ENCODE measurements around the gene HRH2.
"Not testable (repeated sequence)": the region's sequence is repeated elsewhere in the genome, so short reads cannot be mapped to it uniquely, and the experiment has no call there.

Gene HRH2

DNA sequence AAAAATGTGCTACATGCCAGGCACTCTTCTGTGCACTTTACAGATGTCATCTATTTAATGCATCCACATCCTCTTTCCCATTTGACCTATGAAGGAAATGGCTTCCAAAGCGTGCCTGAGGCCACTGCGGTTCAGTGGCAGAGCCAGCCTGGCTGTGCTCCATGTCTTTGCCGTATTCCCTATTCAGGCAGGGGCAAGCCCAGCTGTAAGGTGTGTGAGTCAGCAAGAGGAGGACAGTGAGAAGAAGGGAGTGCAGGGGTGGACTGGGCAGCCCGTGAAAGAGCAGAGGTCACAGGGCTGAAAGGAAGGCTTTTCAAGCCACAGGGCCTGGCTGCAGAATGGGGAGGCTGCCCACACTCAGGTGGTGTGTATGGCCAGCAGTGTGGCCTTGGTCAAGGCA lies 91.7 kb downstream of the HRH2 start:
- no peak for TF ChIP-seq POLR2A (IDR thresholded peaks at IDR 0.05; ENCODE audit: low read depth, low read length)
- no peak for FAIRE-seq
- no peak for DNase-seq (ENCODE audit: insufficient read length, low spot score)

DNA sequence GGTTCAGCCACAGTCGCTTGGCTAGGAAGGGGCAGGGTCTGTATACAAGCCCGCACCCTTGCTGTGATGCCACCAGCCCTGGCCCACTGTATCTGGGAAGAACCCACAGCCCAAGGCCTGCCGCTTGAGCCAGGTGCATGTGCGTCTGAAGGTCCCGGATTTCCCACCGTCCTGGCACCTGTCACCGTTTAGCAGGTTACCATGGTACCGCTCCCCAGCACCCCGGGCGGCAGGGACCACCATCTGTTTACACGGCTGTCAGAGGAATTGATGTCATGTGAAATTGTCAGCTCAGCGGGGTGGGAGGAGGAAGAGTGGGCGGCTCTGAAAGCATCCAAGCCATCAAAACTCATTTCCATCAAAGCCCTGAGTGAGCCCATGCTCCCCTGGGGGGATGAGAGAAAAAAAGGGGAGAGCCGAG lies 92.7 kb downstream of the HRH2 start:
- DNase-seq (ENCODE audit: insufficient read length, low spot score) = no peak
- no peak for FAIRE-seq
- TF ChIP-seq POLR2A (IDR thresholded peaks at IDR 0.05; ENCODE audit: low read depth, low read length) = no peak

DNA sequence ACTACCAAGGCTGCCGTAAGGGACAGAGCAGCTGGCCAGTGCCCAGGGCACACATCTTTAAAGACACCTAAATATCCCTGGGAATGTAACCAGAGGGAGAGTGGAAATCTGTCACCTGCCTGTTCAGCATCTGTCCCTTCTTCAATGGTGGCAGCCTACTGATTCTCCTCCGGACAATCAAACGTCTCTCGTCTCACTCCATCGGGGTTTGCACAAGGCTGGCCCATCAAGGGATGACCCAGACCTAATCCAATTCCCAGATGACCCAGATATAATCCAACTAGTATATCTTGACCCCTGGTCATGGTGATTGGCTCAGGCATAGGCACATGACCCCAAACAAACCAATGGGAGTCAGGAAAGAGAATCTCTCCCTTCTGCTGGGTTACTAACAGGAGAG lies 93.5 kb downstream of the HRH2 start:
- DNase-seq (ENCODE audit: insufficient read length, low spot score) (no peak), FAIRE-seq (no peak)
- no peak for TF ChIP-seq POLR2A (IDR thresholded peaks at IDR 0.05; ENCODE audit: low read depth, low read length)

DNA sequence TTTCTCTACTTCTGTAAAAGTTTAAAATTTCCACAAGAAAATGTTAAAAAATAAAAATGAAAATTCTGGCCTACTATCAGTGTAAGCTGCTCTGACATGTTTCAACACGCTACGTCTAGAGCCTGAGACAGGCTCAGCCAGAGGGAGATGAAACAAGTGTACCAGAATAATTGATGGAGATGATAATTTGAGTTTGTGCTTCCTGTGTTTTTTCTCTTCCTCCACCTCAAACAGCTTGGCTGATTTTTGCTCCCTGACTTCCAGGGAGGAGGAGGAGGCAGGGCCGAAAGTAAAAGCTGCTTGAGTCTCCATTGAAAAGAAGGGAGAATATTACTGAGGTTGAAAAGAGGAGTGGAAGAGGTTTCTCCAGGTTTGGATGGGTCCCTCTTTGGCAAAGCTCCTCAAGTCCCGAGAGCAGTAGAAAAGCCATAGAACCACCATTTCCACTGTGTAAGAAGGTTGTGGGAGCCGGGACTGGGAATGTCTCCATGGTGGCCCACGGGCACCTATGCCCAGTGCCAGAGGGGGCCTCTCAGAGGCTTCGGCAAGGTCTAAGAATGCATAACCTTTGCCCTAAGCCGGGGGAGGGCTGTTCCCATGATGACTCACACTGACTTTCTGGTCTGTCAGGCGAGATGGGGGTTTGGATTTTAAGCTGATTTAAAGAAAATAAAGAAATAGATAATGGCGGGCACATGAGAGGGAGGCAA lies 95.1 kb downstream of the HRH2 start:
- FAIRE-seq (no peak), DNase-seq (ENCODE audit: insufficient read length, low spot score) (no peak)
- TF ChIP-seq POLR2A (IDR thresholded peaks at IDR 0.05; ENCODE audit: low read depth, low read length) = no peak

DNA sequence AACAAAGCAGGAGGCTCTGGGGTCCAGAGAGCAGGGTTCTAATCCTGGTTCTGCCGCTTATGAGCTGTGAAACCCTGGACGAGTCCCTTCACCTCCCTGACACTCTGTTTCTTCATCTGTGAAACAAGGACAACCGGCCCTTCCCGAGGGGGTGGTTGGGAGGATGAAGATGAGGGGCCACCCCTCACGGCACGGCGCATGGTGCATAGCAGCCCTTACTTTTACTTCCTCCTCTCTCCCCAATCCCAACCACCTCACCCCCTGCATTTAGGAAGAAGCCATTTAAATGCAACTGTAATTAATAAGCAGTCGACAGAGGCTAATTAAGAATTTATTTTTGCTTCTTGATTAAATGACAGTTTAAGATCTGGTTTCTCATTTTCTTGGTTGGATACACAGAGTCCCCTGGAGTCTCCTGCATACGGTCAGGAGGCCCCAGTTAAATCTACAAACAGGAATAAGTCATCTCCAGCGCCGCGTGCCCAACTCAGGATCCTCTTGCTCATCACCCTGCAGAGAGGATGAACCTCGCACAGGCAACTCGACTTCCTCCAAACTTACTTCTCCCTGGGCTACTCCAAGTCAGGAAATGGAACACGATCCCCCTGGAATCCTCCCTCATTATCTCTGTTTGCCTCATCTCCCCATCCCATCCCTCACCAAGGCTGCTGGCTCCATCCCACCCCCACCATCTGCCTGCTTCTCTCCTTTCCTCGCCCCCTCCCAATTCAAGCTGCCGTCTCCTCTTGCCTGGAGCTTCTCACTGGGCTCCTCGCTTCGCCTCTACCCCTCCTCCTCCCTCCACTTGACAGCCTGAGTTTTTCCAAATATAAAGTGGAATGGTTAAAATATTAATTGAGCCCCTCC lies 95.9 kb downstream of the HRH2 start:
- no peak for FAIRE-seq
- no peak for DNase-seq (ENCODE audit: insufficient read length, low spot score)
- no peak for TF ChIP-seq POLR2A (IDR thresholded peaks at IDR 0.05; ENCODE audit: low read depth, low read length)

DNA sequence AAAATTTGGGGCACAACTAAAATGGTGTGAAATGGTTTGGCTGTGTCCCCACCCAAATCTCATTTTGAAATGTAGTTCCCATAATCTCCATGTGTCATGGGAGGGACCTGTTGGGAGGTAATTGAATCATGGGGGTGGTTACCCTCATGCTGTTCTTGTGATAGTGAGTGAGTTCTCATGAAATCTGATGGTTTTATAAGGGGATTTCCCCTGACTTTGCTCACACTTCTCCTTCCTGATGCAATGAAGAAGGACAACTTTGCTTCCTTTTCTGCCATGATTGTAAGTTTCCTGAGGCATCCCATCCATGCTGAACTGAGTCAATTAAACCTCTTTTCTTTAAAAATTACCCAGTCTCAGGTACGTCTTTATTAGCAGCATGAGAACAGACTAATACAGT lies 102.1 kb downstream of the HRH2 start:
- FAIRE-seq = not testable (repeated sequence)

More for the DNA sequence above, 102.1 kb downstream of the HRH2 start:
- DNase-seq (ENCODE audit: insufficient read length, low spot score) = not testable (repeated sequence)
